ENCODE measurements around the gene CLN6. TPM values are rescaled to one million over a fixed set of nuclear protein-coding genes. Genes with fewer than 3 reads are reported as not detected.

Gene CLN6
- total and polyA plus RNA-seq, 2 of the 4 experiments (the other 2 are of a cell fraction), result 6.5 to 31.9 TPM

GRCh38 chr15:68195336-68196112, 34.0 kb downstream of the CLN6 start:
- in situ Hi-C loops (cut with MboI; ENCODE audit: low sequenced_read_pairs), result no loop called here
- no peak for ATAC-seq (ENCODE audit: low read depth)

More at GRCh38 chr15:68195336-68196112, 34.0 kb downstream of the CLN6 start:
- Histone ChIP-seq H2AK5ac (ENCODE audit: low read depth, low read length) (no peak overlapping the region), H3K27me3 (ENCODE audit: control insufficient read depth, insufficient read depth, low read length) (no peaks in the 10 kb centered on the region), H4K20me1 (ENCODE audit: insufficient read depth, low read length) (peaks cover 3% of the 10 kb centered on the region; the same call in 1 of the 2 replicates), H3K36me3 (ENCODE audit: control insufficient read depth, insufficient read depth, low read length) (peaks cover 12% of the 10 kb centered on the region), H4K5ac (ENCODE audit: low read depth, low read length) (no peak overlapping the region), H3K23ac (ENCODE audit: low read depth, low read length) (no peak overlapping the region), H3K79me1 (ENCODE audit: low read depth in 1 of 2, low read length in 2 of 2) (peaks cover 0 to 10% of the 10 kb centered on the region in 2 experiments; a peak in 3 of 4 replicates), H2AFZ (replicated peaks; ENCODE audit: low read length, poor library complexity) (no peak overlapping the region), H2BK20ac (ENCODE audit: low read depth, low read length) (no peak overlapping the region), H4K8ac (ENCODE audit: low read depth in 2 of 2, low read length in 2 of 2) (no peak overlapping the region), H3K9ac (ENCODE audit: low read depth, low read length) (no peak overlapping the region), H3K9me1 (ENCODE audit: insufficient read depth, low read length) (peaks cover 11% of the 10 kb centered on the region), H3K18ac (ENCODE audit: low read depth, low read length) (no peak overlapping the region), H3K4me2 (ENCODE audit: low read depth, low read length) (no peak overlapping the region), H4K91ac (ENCODE audit: insufficient read depth, low read depth, low read length) (no peak overlapping the region), H3K14ac (replicated peaks; ENCODE audit: low read depth, low read length) (no peak overlapping the region), H2BK15ac (ENCODE audit: low read depth, low read length) (no peak overlapping the region), H3K4me1 (ENCODE audit: control insufficient read depth, insufficient read depth, low read length) (peaks cover 2% of the 10 kb centered on the region; the same call in 1 of the 2 replicates), H2BK5ac (ENCODE audit: low read depth, low read length, poor library complexity, severe bottlenecking) (no peak overlapping the region), H3K56ac (ENCODE audit: extremely low read depth, insufficient read depth, low read length) (no peak overlapping the region), H3K4me3 (ENCODE audit: insufficient read depth, low read depth, low read length) (no peak overlapping the region), H2BK120ac (ENCODE audit: low read depth, low read length) (no peak overlapping the region), H3K9me3 (ENCODE audit: control insufficient read depth, insufficient read depth, low read length) (no peaks in the 10 kb centered on the region), H3K4ac (ENCODE audit: low read depth, low read length) (no peak overlapping the region), H2AK9ac (replicated peaks; ENCODE audit: low read depth, low read length, poor library complexity) (no peak overlapping the region), H3K27ac (ENCODE audit: insufficient read depth, low read length) (no peak overlapping the region)
- intact Hi-C loops (cut with micrococcal nuclease) (no loop called here), dilution Hi-C loops (cut with HindIII; ENCODE audit: low sequenced_read_pairs, unreplicated experiment) (no loop called here)
- TF ChIP-seq CHD1 (IDR thresholded peaks at IDR 0.05; ENCODE audit: low read depth, low read length) (no peak), FOS (IDR thresholded peaks at IDR 0.05; ENCODE audit: low read depth, low read length) (no peak), SMC3 (IDR thresholded peaks at IDR 0.05; ENCODE audit: low read depth, low read length) (no peak), USF2 (IDR thresholded peaks at IDR 0.05; ENCODE audit: low read depth, low read length) (no peak), POLR2A (IDR thresholded peaks at IDR 0.05; ENCODE audit: low read depth, low read length) (no peak), RCOR1 (IDR thresholded peaks at IDR 0.05; ENCODE audit: insufficient replicate concordance, low read length) (no peak), MXI1 (IDR thresholded peaks at IDR 0.05; ENCODE audit: borderline replicate concordance, low read depth, low read length) (no peak), ELK1 (IDR thresholded peaks at IDR 0.05; ENCODE audit: borderline replicate concordance, low read depth, low read length) (no peak), MAZ (IDR thresholded peaks at IDR 0.05; ENCODE audit: borderline replicate concordance, low read depth, low read length) (no peak), RAD21 (IDR thresholded peaks at IDR 0.05; ENCODE audit: low read length) (no peak), CTCF (conservative IDR thresholded peaks at IDR 0.05; ENCODE audit: low read depth, low read length) (no peak), RFX5 (IDR thresholded peaks at IDR 0.05; ENCODE audit: low read depth, low read length) (no peak)
- DNase-seq, result no peak
- POLR2A ChIA-PET (ENCODE audit: unreplicated experiment), result no interaction called here
- BruUV-seq (replicated peaks), result no TSS peak
- CTCF ChIA-PET, result interaction anchor here (0.6 to 1.0 kb wide), 6 partner anchors 10 to 328 kb away, joined by 3 to 5 read pairs (median 4); no protein-coding TSS in a partner anchor
- WGBS, 2 experiments (ENCODE audit: extremely low coverage in 2 of 2, insufficient read length in 1 of 2), result 91% methylated on average over 4 of the region's 8 CpGs; no CpG with 5 or more reads in 1 of the 2 experiments
